ENCODE data around the gene FGF11.

DNA sequence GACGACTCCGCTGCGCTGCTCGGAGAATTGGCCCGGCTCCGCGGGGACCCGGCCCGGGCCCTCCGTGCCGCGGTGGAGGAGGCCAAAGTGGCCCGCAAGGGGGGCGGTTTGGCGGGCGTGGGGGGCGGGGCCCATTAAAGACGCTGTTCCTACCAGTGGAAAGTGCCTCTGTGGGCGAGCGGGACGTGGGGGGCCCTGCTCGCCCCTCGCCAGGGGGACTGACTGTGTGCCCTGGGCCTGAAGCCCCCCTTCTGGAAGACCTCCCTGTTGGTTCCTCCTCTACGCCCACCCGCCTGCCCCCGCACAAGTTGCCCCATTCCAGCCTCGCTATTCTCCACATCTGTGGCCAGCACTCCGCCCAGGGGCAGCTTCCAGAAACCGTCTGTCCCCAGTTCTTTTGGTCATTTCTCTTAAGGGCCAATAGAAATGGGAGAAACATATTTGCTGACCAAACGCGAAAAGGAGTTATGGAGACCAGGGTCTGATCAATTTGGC is 1.9 kb upstream of the FGF11 start:
- TF ChIP-seq POLR2A (IDR thresholded peaks at IDR 0.05; ENCODE audit: low read depth, low read length) (no peak), CHD1 (IDR thresholded peaks at IDR 0.05; ENCODE audit: low read depth, low read length) (no peak)
- TF ChIP-seq, protein P1, sequence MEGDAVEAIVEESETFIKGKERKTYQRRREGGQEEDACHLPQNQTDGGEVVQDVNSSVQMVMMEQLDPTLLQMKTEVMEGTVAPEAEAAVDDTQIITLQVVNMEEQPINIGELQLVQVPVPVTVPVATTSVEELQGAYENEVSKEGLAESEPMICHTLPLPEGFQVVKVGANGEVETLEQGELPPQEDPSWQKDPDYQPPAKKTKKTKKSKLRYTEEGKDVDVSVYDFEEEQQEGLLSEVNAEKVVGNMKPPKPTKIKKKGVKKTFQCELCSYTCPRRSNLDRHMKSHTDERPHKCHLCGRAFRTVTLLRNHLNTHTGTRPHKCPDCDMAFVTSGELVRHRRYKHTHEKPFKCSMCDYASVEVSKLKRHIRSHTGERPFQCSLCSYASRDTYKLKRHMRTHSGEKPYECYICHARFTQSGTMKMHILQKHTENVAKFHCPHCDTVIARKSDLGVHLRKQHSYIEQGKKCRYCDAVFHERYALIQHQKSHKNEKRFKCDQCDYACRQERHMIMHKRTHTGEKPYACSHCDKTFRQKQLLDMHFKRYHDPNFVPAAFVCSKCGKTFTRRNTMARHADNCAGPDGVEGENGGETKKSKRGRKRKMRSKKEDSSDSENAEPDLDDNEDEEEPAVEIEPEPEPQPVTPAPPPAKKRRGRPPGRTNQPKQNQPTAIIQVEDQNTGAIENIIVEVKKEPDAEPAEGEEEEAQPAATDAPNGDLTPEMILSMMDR (conservative IDR thresholded peaks at IDR 0.05; ENCODE audit: low read depth, low read length) = no peak
- TF ChIP-seq, protein P2, sequence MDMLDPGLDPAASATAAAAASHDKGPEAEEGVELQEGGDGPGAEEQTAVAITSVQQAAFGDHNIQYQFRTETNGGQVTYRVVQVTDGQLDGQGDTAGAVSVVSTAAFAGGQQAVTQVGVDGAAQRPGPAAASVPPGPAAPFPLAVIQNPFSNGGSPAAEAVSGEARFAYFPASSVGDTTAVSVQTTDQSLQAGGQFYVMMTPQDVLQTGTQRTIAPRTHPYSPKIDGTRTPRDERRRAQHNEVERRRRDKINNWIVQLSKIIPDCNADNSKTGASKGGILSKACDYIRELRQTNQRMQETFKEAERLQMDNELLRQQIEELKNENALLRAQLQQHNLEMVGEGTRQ (IDR thresholded peaks at IDR 0.05; ENCODE audit: low read depth, low read length) = no peak
